WTC11 (cell line): Measurements from ENCODE around the gene HOXB5. TPM values are rescaled to one million over a fixed set of nuclear protein-coding genes. Genes with fewer than 3 reads are reported as not detected.

ENCODE experiments used
- ATAC-seq: fragments of 200-7000 bp; cut with Tn5 transposase; 2 replicates; pipeline ENCODE4 v1.10.0; 2021; ENCODE audit warnings: mild to moderate bottlenecking, moderate library complexity
- CTCF ChIA-PET: fragments of 300-600 bp; sonication (Branson Sonifier 250); formaldehyde crosslinking; loops from one replicate; lab custom pipeline; 2021; ENCODE audit warnings: antibody characterized with exemption; lab: Charles Lee
- POLR2A ChIA-PET: fragments of 350-600 bp; sonication (Branson Sonifier 250); formaldehyde crosslinking; loops from one replicate; lab custom pipeline; 2021; ENCODE audit warnings: antibody characterized with exemption; lab: Charles Lee
- DNase-seq: peaks from one replicate; pipeline ENCODE4 v3.0.0; 2021; ENCODE audit warnings: low spot score
- H3K27ac Mint-ChIP-seq: 2 replicates; pipeline ENCODE4 v1.8.0; 2021; ENCODE audit warnings: mixed read lengths
- H3K27me3 Mint-ChIP-seq: 2 replicates; pipeline ENCODE4 v1.8.0; 2021; ENCODE audit warnings: low read depth, mild to moderate bottlenecking, moderate library complexity, mixed read lengths
- H3K36me3 Mint-ChIP-seq: 2 replicates; pipeline ENCODE4 v1.8.0; 2021; ENCODE audit warnings: mixed read lengths
- H3K4me1 Mint-ChIP-seq: 2 replicates; pipeline ENCODE4 v1.8.0; 2022; ENCODE audit warnings: mixed read lengths
- H3K4me3 Mint-ChIP-seq: 2 replicates; pipeline ENCODE4 v1.8.0; 2021; ENCODE audit warnings: mild to moderate bottlenecking, moderate library complexity, mixed read lengths
- H3K9me3 Mint-ChIP-seq: 2 replicates; pipeline ENCODE4 v1.8.0; 2021; ENCODE audit warnings: mixed read lengths
- ATF6 ChIP-seq: sonication (generic); formaldehyde crosslinking; IDR thresholded peaks from 2 replicates; pipeline ENCODE4 v1.8.1; 2023; ENCODE audit warnings: mild to moderate bottlenecking, missing genetic modification reagents
- CDX4 ChIP-seq: fragments of 250-450 bp; sonication (Bioruptor Pico); IDR thresholded peaks from 2 replicates; pipeline ENCODE4 v1.9.0; 2021; ENCODE audit warnings: moderate library complexity, mild to moderate bottlenecking, inconsistent platforms, borderline replicate concordance
- ELF4 ChIP-seq: sonication (generic); formaldehyde crosslinking; IDR thresholded peaks from 2 replicates; pipeline ENCODE4 v1.8.1; 2022; ENCODE audit warnings: low read depth, mild to moderate bottlenecking, moderate library complexity, missing genetic modification reagents
- ERG ChIP-seq: fragments of 250-450 bp; sonication (Bioruptor Pico); IDR thresholded peaks from 2 replicates; pipeline ENCODE4 v1.8.0; 2021; ENCODE audit warnings: mild to moderate bottlenecking
- FOXK1 ChIP-seq: sonication (generic); formaldehyde crosslinking; IDR thresholded peaks from 2 replicates; pipeline ENCODE4 v1.8.0; 2022; ENCODE audit warnings: mild to moderate bottlenecking, moderate library complexity, missing genetic modification reagents
- FOXP1 ChIP-seq: sonication (generic); formaldehyde crosslinking; IDR thresholded peaks from 2 replicates; pipeline ENCODE4 v1.8.0; 2022; ENCODE audit warnings: missing genetic modification reagents, mild to moderate bottlenecking, moderate library complexity, borderline replicate concordance
- GTF2I ChIP-seq: fragments of 250-450 bp; sonication (Bioruptor Pico); conservative IDR thresholded peaks from 2 replicates; pipeline ENCODE4 v1.4.0; 2021; ENCODE audit warnings: mild to moderate bottlenecking
- HMGXB4 ChIP-seq: sonication (generic); formaldehyde crosslinking; IDR thresholded peaks from 2 replicates; pipeline ENCODE4 v1.8.1; 2023; ENCODE audit warnings: mild to moderate bottlenecking, moderate library complexity, missing genetic modification reagents
- IRF1 ChIP-seq: sonication (generic); formaldehyde crosslinking; IDR thresholded peaks from 2 replicates; pipeline ENCODE4 v1.8.0; 2023; ENCODE audit warnings: missing genetic modification reagents
- NFATC4 ChIP-seq: fragments of 250-450 bp; sonication (Bioruptor Pico); IDR thresholded peaks from 2 replicates; pipeline ENCODE4 v1.9.0; 2021; ENCODE audit warnings: mild to moderate bottlenecking
- TCF7 ChIP-seq: sonication (generic); formaldehyde crosslinking; IDR thresholded peaks from 2 replicates; pipeline ENCODE4 v1.8.0; 2022; ENCODE audit warnings: mild to moderate bottlenecking, low read depth, missing genetic modification reagents, moderate library complexity
- TEAD4 ChIP-seq: sonication (generic); formaldehyde crosslinking; IDR thresholded peaks from 2 replicates; pipeline ENCODE4 v1.8.0; 2022; ENCODE audit warnings: mild to moderate bottlenecking, missing genetic modification reagents
- USF1 ChIP-seq: sonication (generic); formaldehyde crosslinking; IDR thresholded peaks from 2 replicates; pipeline ENCODE4 v1.8.0; 2022; ENCODE audit warnings: mild to moderate bottlenecking, missing genetic modification reagents
- ZNF138 ChIP-seq: sonication (generic); formaldehyde crosslinking; conservative IDR thresholded peaks from 2 replicates; pipeline ENCODE4 v1.8.1; 2022; ENCODE audit warnings: mild to moderate bottlenecking, moderate library complexity, missing genetic modification reagents
- ZNF232 ChIP-seq: sonication (generic); formaldehyde crosslinking; IDR thresholded peaks from 2 replicates; pipeline ENCODE4 v1.8.0; 2022; ENCODE audit warnings: mild to moderate bottlenecking, missing genetic modification reagents
- ZNF317 ChIP-seq: sonication (generic); formaldehyde crosslinking; IDR thresholded peaks from 2 replicates; pipeline ENCODE4 v1.8.1; 2023; ENCODE audit warnings: low read depth, mild to moderate bottlenecking, moderate library complexity, missing genetic modification reagents, borderline replicate concordance
- ZSCAN18 ChIP-seq: fragments of 250-450 bp; sonication (Bioruptor Pico); IDR thresholded peaks from 2 replicates; pipeline ENCODE4 v2.1.2; 2022; ENCODE audit warnings: mild to moderate bottlenecking, moderate library complexity
- total RNA-seq: library from RNA; stranded (reverse); gene quantifications from 3 replicates; pipeline ENCODE4 v1.2.3, GENCODE V29; 2021

HOXB5 gene
- total RNA-seq, 1 experiment from 2014 or later: not detected

GRCh38 chr17:48615963-48616716 lies 22.6 kb upstream of the HOXB5 start:
- Mint-ChIP-seq H3K4me1 (peaks cover 37% of the 10 kb centered on the region), H3K9me3 (no peaks in the 10 kb centered on the region), H3K27ac (no peak overlapping the region), H3K4me3 (no peak overlapping the region), H3K27me3 (peaks cover 100% of the 10 kb centered on the region; the same call in 1 of the 2 replicates), H3K36me3 (no peaks in the 10 kb centered on the region)
- POLR2A ChIA-PET: no interaction called here
- no peak for DNase-seq
- ATAC-seq: no peak
- CTCF ChIA-PET: interaction anchor here (1.2 to 2.8 kb wide), 3 partner anchors 20 to 280 kb away, joined by 3 to 12 read pairs (median 5); no protein-coding TSS in a partner anchor
- TF ChIP-seq CDX4 (CRISPR knock-in tag) (no peak), FOXK1 (no peak), NFATC4 (CRISPR knock-in tag) (no peak), ZNF138 (CRISPR knock-in tag) (no peak), ELF4 (no peak)
- TF ChIP-seq, all 79 proteins: peak for 0

GRCh38 chr17:48615047-48615962 lies 21.7 kb upstream of the HOXB5 start, which contains the start of gene HOXB8:
HOXB8 (minus strand) TSS chr17:48615292; CDS start chr17:48614704, 588 bp downstream.
- H3K27ac Mint-ChIP-seq: no peak within 1 kb of the TSS
- peaks cover 100% of the 10 kb centered on the region; the same call in 1 of the 2 replicates for H3K27me3 Mint-ChIP-seq
- DNase-seq (no peak), ATAC-seq (no peak)
- no peak within 1 kb of the TSS; the same call in 1 of the 2 replicates for H3K4me3 Mint-ChIP-seq
- no peak for TF ChIP-seq TEAD4 (CRISPR knock-in tag)
- no peak for TF ChIP-seq ZSCAN18 (CRISPR knock-in tag)
- TF ChIP-seq TCF7 (CRISPR knock-in tag): no peak
- no peak for TF ChIP-seq GTF2I (CRISPR knock-in tag)
- no peak for TF ChIP-seq HMGXB4 (CRISPR knock-in tag)
- TF ChIP-seq ATF6: no peak
- TF ChIP-seq CDX4 (CRISPR knock-in tag): no peak
- no peak for TF ChIP-seq ERG (CRISPR knock-in tag)
- TF ChIP-seq ZNF232: no peak
- no peak for TF ChIP-seq USF1 (CRISPR knock-in tag)
- TF ChIP-seq ZNF317: no peak
- TF ChIP-seq IRF1 (CRISPR knock-in tag): no peak
- TF ChIP-seq FOXP1 (CRISPR knock-in tag): no peak
- H3K36me3 Mint-ChIP-seq: no peaks in the 10 kb centered on the region
- ChIA-PET POLR2A (interaction anchor here (0.5 kb wide), 1 partner anchor 1359 kb away, joined by 3 read pairs; no protein-coding TSS in a partner anchor), CTCF (interaction anchor here (0.8 to 1.4 kb wide), 6 partner anchors 10 to 23 kb away, joined by 3 to 5 read pairs (median 4); no protein-coding TSS in a partner anchor)
- H3K9me3 Mint-ChIP-seq: no peaks in the 10 kb centered on the region
- peaks cover 42% of the 10 kb centered on the region for H3K4me1 Mint-ChIP-seq
